IMR-90 (cell line): ENCODE data around the gene LHFPL6. TPM values are rescaled to one million over a fixed set of nuclear protein-coding genes. Genes with fewer than 3 reads are reported as not detected.

Experiments used
- ATAC-seq: fragments of 200-7000 bp; cut with Tn5 transposase; 2 replicates; pipeline ENCODE4 v1.9.1; 2020; ENCODE audit warnings: low read depth, mild to moderate bottlenecking, moderate library complexity
- Bru-seq: library from RNA; stranded (reverse); fragments of 400-500 nt; gene quantifications from one replicate; lab custom pipeline; 2021; lab: Mats Ljungman, UMichigan
- BruChase-seq, 2 experiments: library from RNA; stranded (reverse); fragments of 400-500 nt; gene quantifications; one replicate each; lab custom pipeline; 2021; lab: Mats Ljungman, UMichigan
- BruUV-seq: library from RNA; stranded (reverse); fragments of 400-500 nt; replicated peaks from 2 replicates; lab custom pipeline; 2021; lab: Mats Ljungman, UMichigan
- CTCF ChIA-PET: fragments of 300-600 bp; formaldehyde crosslinking; extraction: SDS; loops from one replicate; lab custom pipeline; 2021; ENCODE audit warnings: antibody characterized with exemption; lab: Yijun Ruan, JAX
- POLR2A ChIA-PET: fragments of 300-600 bp; sonication (Branson Sonifier 250); formaldehyde crosslinking; loops from one replicate; lab custom pipeline; 2022; ENCODE audit warnings: antibody characterized with exemption; ENCODE audit not compliant: unreplicated experiment; lab: Charles Lee
- DNase-seq: peaks from one replicate; pipeline ENCODE4 v3.0.0; 2013
- H2AFZ ChIP-seq: replicated peaks from 2 replicates; pipeline ENCODE3; 2013; ENCODE audit warnings: low read length, mild to moderate bottlenecking; ENCODE audit not compliant: poor library complexity
- H2AK5ac ChIP-seq: 2 replicates; pipeline ENCODE4 v1.6.1; 2013; ENCODE audit warnings: low read depth, low read length, inconsistent platforms
- H2AK9ac ChIP-seq: replicated peaks from 2 replicates; pipeline ENCODE3; 2013; ENCODE audit warnings: mild to moderate bottlenecking, low read depth, low read length, moderate library complexity; ENCODE audit not compliant: poor library complexity
- H2BK120ac ChIP-seq: 2 replicates; pipeline ENCODE4 v1.6.1; 2013; ENCODE audit warnings: low read depth, low read length, inconsistent platforms
- H2BK15ac ChIP-seq: 3 replicates; pipeline ENCODE4 v1.6.1; 2013; ENCODE audit warnings: low read depth, low read length, inconsistent platforms
- H2BK20ac ChIP-seq: 2 replicates; pipeline ENCODE4 v1.6.1; 2013; ENCODE audit warnings: low read depth, mild to moderate bottlenecking, inconsistent platforms, low read length, moderate library complexity
- H2BK5ac ChIP-seq: 2 replicates; pipeline ENCODE4 v1.6.1; 2013; ENCODE audit warnings: mild to moderate bottlenecking, low read depth, low read length, inconsistent platforms; ENCODE audit not compliant: poor library complexity, severe bottlenecking
- H3K14ac ChIP-seq: replicated peaks from 2 replicates; pipeline ENCODE4 v1.6.1; 2013; ENCODE audit warnings: low read depth, low read length, inconsistent platforms
- H3K18ac ChIP-seq: 2 replicates; pipeline ENCODE4 v1.6.1; 2013; ENCODE audit warnings: low read depth, low read length, control low read depth
- H3K23ac ChIP-seq: 2 replicates; pipeline ENCODE4 v1.6.1; 2013; ENCODE audit warnings: low read depth, low read length, inconsistent platforms
- H3K27ac ChIP-seq: 2 replicates; pipeline ENCODE4 v1.5.1; 2013; ENCODE audit warnings: mild to moderate bottlenecking, control low read depth, low read length; ENCODE audit not compliant: insufficient read depth
- H3K27me3 ChIP-seq: 2 replicates; pipeline ENCODE4 v1.6.1; 2013; ENCODE audit warnings: low read length; ENCODE audit not compliant: control insufficient read depth, insufficient read depth
- H3K36me3 ChIP-seq: 2 replicates; pipeline ENCODE4 v1.6.1; 2013; ENCODE audit warnings: low read length, mixed read lengths; ENCODE audit not compliant: control insufficient read depth, insufficient read depth
- H3K4ac ChIP-seq: 2 replicates; pipeline ENCODE4 v1.6.1; 2013; ENCODE audit warnings: low read depth, low read length, inconsistent platforms
- H3K4me1 ChIP-seq: 2 replicates; pipeline ENCODE4 v1.6.1; 2013; ENCODE audit warnings: low read length, mixed read lengths; ENCODE audit not compliant: control insufficient read depth, insufficient read depth
- H3K4me2 ChIP-seq: 2 replicates; pipeline ENCODE4 v1.6.1; 2013; ENCODE audit warnings: low read depth, mild to moderate bottlenecking, control low read depth, low read length, moderate library complexity
- H3K4me3 ChIP-seq: 2 replicates; pipeline ENCODE4 v1.5.1; 2013; ENCODE audit warnings: low read depth, mild to moderate bottlenecking, control low read depth, low read length, moderate library complexity; ENCODE audit not compliant: insufficient read depth
- H3K56ac ChIP-seq: 2 replicates; pipeline ENCODE4 v1.6.1; 2013; ENCODE audit warnings: low read length, inconsistent platforms; ENCODE audit not compliant: insufficient read depth; ENCODE audit errors: extremely low read depth
- H3K79me1 ChIP-seq, 2 experiments: 2 replicates each; pipeline ENCODE4 v1.6.1; 2013; ENCODE audit warnings: low read length in 2 of 2, inconsistent platforms in 1 of 2, low read depth in 1 of 2
- H3K9ac ChIP-seq: 2 replicates; pipeline ENCODE4 v1.6.1; 2013; ENCODE audit warnings: low read depth, low read length, control low read depth
- H3K9me1 ChIP-seq: 2 replicates; pipeline ENCODE4 v1.6.1; 2013; ENCODE audit warnings: low read length, inconsistent platforms; ENCODE audit not compliant: insufficient read depth
- H3K9me3 ChIP-seq: 2 replicates; pipeline ENCODE4 v1.6.1; 2013; ENCODE audit warnings: low read length; ENCODE audit not compliant: control insufficient read depth, insufficient read depth
- H4K20me1 ChIP-seq: 2 replicates; pipeline ENCODE4 v1.6.1; 2013; ENCODE audit warnings: low read length, inconsistent platforms; ENCODE audit not compliant: insufficient read depth
- H4K5ac ChIP-seq: 2 replicates; pipeline ENCODE4 v1.6.1; 2013; ENCODE audit warnings: mild to moderate bottlenecking, low read depth, low read length, control low read depth
- H4K8ac ChIP-seq, 2 experiments: 2 replicates each; pipeline ENCODE4 v1.6.1; 2013; ENCODE audit warnings: low read depth in 2 of 2, low read length in 2 of 2, control low read depth in 1 of 2, inconsistent platforms in 1 of 2
- H4K91ac ChIP-seq: 2 replicates; pipeline ENCODE4 v1.6.1; 2013; ENCODE audit warnings: low read depth, low read length, inconsistent platforms; ENCODE audit not compliant: insufficient read depth
- CEBPB ChIP-seq: IDR thresholded peaks from 2 replicates; pipeline ENCODE4 v1.6.1; 2012; ENCODE audit warnings: low read depth, low read length, improper control_type of control experiment
- CHD1 ChIP-seq: IDR thresholded peaks from 2 replicates; pipeline ENCODE4 v1.6.1; 2012; ENCODE audit warnings: low read depth, low read length, improper control_type of control experiment
- CTCF ChIP-seq: conservative IDR thresholded peaks from 2 replicates; pipeline ENCODE4 v1.5.1; 2012; ENCODE audit warnings: mild to moderate bottlenecking, low read depth, low read length, improper control_type of control experiment
- ELK1 ChIP-seq: fragments of 150-350 bp; IDR thresholded peaks from 2 replicates; pipeline ENCODE4 v1.6.1; 2016; ENCODE audit warnings: low read depth, mild to moderate bottlenecking, low read length, moderate library complexity, borderline replicate concordance
- FOS ChIP-seq: fragments of 150-350 bp; IDR thresholded peaks from 2 replicates; pipeline ENCODE4 v1.6.1; 2016; ENCODE audit warnings: low read depth, low read length
- MAFK ChIP-seq: IDR thresholded peaks from 2 replicates; pipeline ENCODE4 v1.6.1; 2012; ENCODE audit warnings: low read depth, low read length, improper control_type of control experiment
- MXI1 ChIP-seq: IDR thresholded peaks from 2 replicates; pipeline ENCODE4 v1.6.1; 2012; ENCODE audit warnings: low read depth, mild to moderate bottlenecking, low read length, moderate library complexity, borderline replicate concordance
- NFE2L2 ChIP-seq: fragments of 150-350 bp; IDR thresholded peaks from 2 replicates; pipeline ENCODE4 v1.6.1; 2016; ENCODE audit warnings: low read depth, mild to moderate bottlenecking, low read length
- RAD21 ChIP-seq: IDR thresholded peaks from 2 replicates; pipeline ENCODE4 v1.6.1; 2012; ENCODE audit warnings: low read length, improper control_type of control experiment
- RCOR1 ChIP-seq: IDR thresholded peaks from 2 replicates; pipeline ENCODE4 v1.6.1; 2012; ENCODE audit warnings: mild to moderate bottlenecking, low read length, improper control_type of control experiment; ENCODE audit not compliant: insufficient replicate concordance
- USF2 ChIP-seq: fragments of 150-350 bp; IDR thresholded peaks from 2 replicates; pipeline ENCODE4 v1.6.1; 2017; ENCODE audit warnings: mild to moderate bottlenecking, antibody characterized with exemption, low read length, low read depth
- WGBS, 2 experiments: methylation state at CpG; one replicate each; pipeline versions ENCODE4 v1.1.5 to v1.1.7; 2013; ENCODE audit warnings: missing lambda C conversion rate in 2 of 2; ENCODE audit not compliant: insufficient read length in 1 of 2; ENCODE audit errors: extremely low coverage in 2 of 2; 5-methylcytosine and 5-hydroxymethylcytosine counted together
- dilution Hi-C: fragments of 300-500 bp; cut with HindIII; formaldehyde crosslinking; loops from one replicate; pipeline ENCODE4 v1.14.3; 2018; ENCODE audit warnings: low sequenced_read_pairs; ENCODE audit not compliant: unreplicated experiment
- in situ Hi-C: fragments of 300-500 bp; cut with MboI; formaldehyde crosslinking; loops from 3 replicates; pipeline ENCODE4 v1.14.3; 2019; ENCODE audit warnings: low sequenced_read_pairs, inconsistent platforms, mixed read lengths
- intact Hi-C: fragments of 100-400 bp; cut with micrococcal nuclease; formaldehyde crosslinking; loops from 2 replicates; pipeline ENCODE4 v1.10.0; 2022
- long read RNA-seq: library from polyadenylated mRNA; unstranded; transcript quantifications from one replicate; pipeline ENCODE4 v2.0.0, GENCODE V29; 2021; ENCODE audit not compliant: unreplicated experiment
- polyA plus RNA-seq, 3 experiments: library from polyadenylated mRNA; depleted of rRNA; stranded (reverse); fragments of >200 nt; gene quantifications; 2 replicates each; pipeline ENCODE4 v1.2.3, GENCODE V29; 2012; ENCODE audit warnings: low replicate concordance in 1 of 3
- total RNA-seq: library from RNA; depleted of rRNA; stranded (reverse); fragments of >200 nt; gene quantifications from 2 replicates; pipeline ENCODE4 v1.2.3, GENCODE V29; 2012; rRNA removed

The LHFPL6 gene
- total RNA-seq (24.7 and 25.3 TPM in 2 replicates), polyA plus RNA-seq (2012; rRNA removed) (35.1 and 36.1 TPM in 2 replicates), Bru-seq, nascent RNA (percentile 87 among the genes with signal in this experiment), BruChase-seq, experiment 1, labeled RNA remaining after a 6-hour chase (percentile 77 among the genes with signal in this experiment), BruChase-seq, experiment 2, labeled RNA remaining after a 2-hour chase (percentile 82 among the genes with signal in this experiment)
- polyA plus RNA-seq (2012; cell fraction: cytosol; rRNA removed) = 37.5 and 38.6 TPM in 2 replicates
- polyA plus RNA-seq (2012; cell fraction: nucleus; rRNA removed; ENCODE audit: low replicate concordance) = 7.4 and 12.0 TPM in 2 replicates
- long read RNA-seq, partial matches to known transcripts = 1 of 8 reads
- long read RNA-seq, other reads (novel, unspliced or antisense) = 5 of 8 reads

GRCh38 chr13:39602614-39603366 is at the start of gene LHFPL6:
LHFPL6 (minus strand) TSS chr13:39603193.
- no peaks in the 10 kb centered on the region for H3K9me3 ChIP-seq
- H3K27me3 ChIP-seq = no peaks in the 10 kb centered on the region
- peak; percentile 94 for ATAC-seq
- dilution Hi-C loops = no loop called here
- peak within 1 kb of the TSS; percentile 84 to 89 for H4K8ac ChIP-seq
- H2AK9ac ChIP-seq = peak within 1 kb of the TSS; percentile 92
- peaks cover 4% of the 10 kb centered on the region for H3K36me3 ChIP-seq
- peak within 1 kb of the TSS; percentile 87 for H3K4ac ChIP-seq
- H4K91ac ChIP-seq = peak within 1 kb of the TSS; percentile 84
- H2BK120ac ChIP-seq = peak within 1 kb of the TSS; percentile 88
- peak within 1 kb of the TSS; percentile 82 for H3K4me2 ChIP-seq
- H2AK5ac ChIP-seq = peak within 1 kb of the TSS; percentile 53; the same call in 1 of the 2 replicates
- H2BK5ac ChIP-seq = peak within 1 kb of the TSS; percentile 71
- peak within 1 kb of the TSS; percentile 72; the same call in 1 of the 3 replicates for H2BK15ac ChIP-seq
- peak within 1 kb of the TSS; percentile 16; the same call in 1 of the 2 replicates for H4K5ac ChIP-seq
- H2BK20ac ChIP-seq = peak within 1 kb of the TSS; percentile 55
- peaks cover 8% of the 10 kb centered on the region for H3K4me1 ChIP-seq
- H2AFZ ChIP-seq = peak within 1 kb of the TSS; percentile 98
- peak within 1 kb of the TSS; percentile 94 for H3K56ac ChIP-seq
- H3K23ac ChIP-seq = peak within 1 kb of the TSS; percentile 93
- intact Hi-C loops = loop anchor here (1.0 to 5.0 kb wide), 6 partner anchors 38 to 565 kb away; partner anchors contain the start of genes NHLRC3 and PROSER1
- ChIA-PET POLR2A (interaction anchor here (0.6 kb wide), 1 partner anchor 76 kb away, joined by 3 read pairs; no protein-coding TSS in a partner anchor), CTCF (interaction anchor here (0.6 to 2.3 kb wide), 2 partner anchors 9 to 457 kb away, joined by 4 to 14 read pairs; no protein-coding TSS in a partner anchor)
- peak within 1 kb of the TSS; percentile 92 for H3K14ac ChIP-seq
- WGBS, 2 experiments = 0% methylated on average over 23 of the region's 73 CpGs; no CpG with 5 or more reads in 1 of the 2 experiments
- peak within 1 kb of the TSS; percentile 80 for H3K4me3 ChIP-seq
- H3K9me1 ChIP-seq = peaks cover 6% of the 10 kb centered on the region
- peak within 1 kb of the TSS; percentile 35 for H3K18ac ChIP-seq
- H3K9ac ChIP-seq = peak within 1 kb of the TSS; percentile 71
- in situ Hi-C loops = loop anchor here (10.0 kb wide), 1 partner anchor 188 kb away; no protein-coding TSS in a partner anchor
- BruUV-seq = no TSS peak
- H3K79me1 ChIP-seq = peaks cover 11 to 29% of the 10 kb centered on the region in 2 experiments
- peak within 1 kb of the TSS; percentile 81 for H3K27ac ChIP-seq
- no peaks in the 10 kb centered on the region for H4K20me1 ChIP-seq
- peak; percentile 77 for DNase-seq
- TF ChIP-seq RCOR1 (no peak), CTCF (peak; percentile 60), MXI1 (peak; percentile 67), ELK1 (no peak), USF2 (no peak), RAD21 (peak; percentile 71), FOS (no peak), CEBPB (no peak), NFE2L2 (no peak), MAFK (no peak), CHD1 (no peak)
